Left lobe of liver (tissue), 2 donors: ENCODE measurements around the gene LMBRD2. TPM values are rescaled to one million over a fixed set of nuclear protein-coding genes. Genes with fewer than 3 reads are reported as not detected.

ENCODE experiments used
- ATAC-seq: fragments of 200-7000 bp; cut with Tn5 transposase; one replicate; pipeline ENCODE4 v1.9.1; 2020; ENCODE audit warnings: mild to moderate bottlenecking, moderate library complexity
- DNase-seq: peaks from one replicate; pipeline ENCODE4 v3.0.0-alpha.2; 2020; ENCODE audit warnings: low spot score
- total RNA-seq: library from RNA; stranded (reverse); gene quantifications from one replicate; pipeline ENCODE4 v1.2.1, GENCODE V29; 2021
- donor health status: DM: no; HTN: no; CAD: no; lungs with moderate emphysema.
- donor health status: DM: no; HTN: yes; CAD: no.

The LMBRD2 gene
- total RNA-seq, 1 donor from 2014 or later = 8.9 TPM

DNA sequence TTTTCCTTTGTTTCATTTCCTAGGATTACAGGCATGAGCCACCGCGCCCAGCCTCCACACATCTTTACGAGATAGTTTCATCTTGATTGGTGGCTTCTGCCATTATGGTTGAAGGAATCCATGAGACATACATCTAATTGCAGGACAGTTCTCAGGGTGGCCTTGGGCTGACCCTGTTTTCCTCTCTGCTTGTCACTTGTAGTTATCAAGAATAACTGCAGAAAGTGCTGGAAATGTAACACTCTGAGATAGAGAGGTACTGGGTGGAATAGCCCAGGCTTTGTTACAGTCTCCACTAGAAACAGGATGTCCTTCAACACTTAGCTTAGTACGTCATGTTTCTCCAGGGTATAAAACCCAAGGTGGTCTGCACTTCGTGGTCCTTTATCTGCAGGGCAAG, 95.7 kb downstream of the LMBRD2 start:
- ATAC-seq (no peak), DNase-seq (no peak)

DNA sequence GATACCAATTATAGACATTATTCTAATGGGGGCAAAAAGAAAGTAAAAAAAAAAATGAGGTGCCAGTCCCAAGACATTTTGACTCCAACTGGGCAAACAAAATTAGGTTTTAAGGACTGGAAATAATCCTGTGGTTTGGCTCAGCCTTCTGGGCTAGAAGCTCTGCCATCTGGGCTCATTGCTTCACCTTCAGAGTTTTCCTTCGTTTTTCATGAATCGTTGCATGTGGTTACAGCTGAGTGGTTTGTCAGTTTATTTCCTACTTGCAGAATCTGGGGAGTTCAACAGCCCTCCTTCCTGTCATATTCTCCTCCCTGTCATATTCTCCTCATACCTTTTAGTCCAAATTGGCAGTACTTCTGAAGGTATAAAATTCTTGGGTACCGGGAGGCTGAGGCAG, 97.0 kb downstream of the LMBRD2 start:
- DNase-seq = no peak
- ATAC-seq = no peak

DNA sequence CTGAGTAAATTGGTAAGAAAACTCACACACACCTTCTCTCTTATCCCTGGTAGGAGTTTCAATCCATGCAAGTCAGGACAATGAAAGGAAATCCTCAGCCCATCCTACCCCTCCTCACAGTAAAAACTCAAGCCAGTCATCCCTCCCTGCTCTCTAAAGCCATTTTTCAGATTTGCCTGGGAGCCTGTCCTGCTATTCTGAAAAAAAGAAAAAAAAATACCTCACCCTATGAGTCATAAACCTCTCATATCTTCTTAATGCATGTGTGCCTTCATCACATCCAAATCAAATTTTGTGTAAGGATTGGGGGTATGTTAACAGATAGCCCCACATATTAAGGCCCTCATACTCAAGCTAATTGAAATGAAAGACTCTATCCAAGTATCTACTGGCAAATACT, 99.1 kb downstream of the LMBRD2 start:
- DNase-seq (no peak), ATAC-seq (no peak)

DNA sequence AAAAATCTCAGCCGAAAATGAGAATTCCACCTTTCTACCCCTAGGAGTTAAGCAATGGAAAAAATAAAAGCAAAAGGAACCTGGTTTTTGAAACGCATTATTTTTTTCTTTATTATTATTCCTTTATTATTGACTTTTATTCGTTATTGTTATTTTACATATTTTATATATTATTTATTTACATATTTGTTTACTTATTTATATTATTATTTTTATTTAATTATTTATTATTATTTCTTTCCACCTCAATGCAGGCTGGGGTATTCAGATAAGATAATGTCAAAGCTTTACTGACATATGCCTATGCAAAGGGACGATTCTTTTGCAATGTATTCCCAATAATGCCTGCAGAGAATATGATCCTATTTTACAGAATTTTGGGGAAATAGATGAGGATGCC, 101.7 kb downstream of the LMBRD2 start:
- DNase-seq (no peak), ATAC-seq (no peak)

Other genes with a start within 250 kb of the LMBRD2 start
- gene CAPSL, start 213.3 kb downstream of the LMBRD2 start, total RNA-seq = not detected
- 20.3 TPM for gene UGT3A1, start 160.5 kb downstream of the LMBRD2 start, total RNA-seq
- 0.18 TPM for gene UGT3A2, start 85.0 kb downstream of the LMBRD2 start, total RNA-seq
- gene SKP2, start 224 bp upstream of the LMBRD2 start, total RNA-seq = 28.9 TPM
- 185 TPM for gene NADK2, start 90.0 kb upstream of the LMBRD2 start, total RNA-seq
- 3.3 TPM for gene RANBP3L, start 150.0 kb upstream of the LMBRD2 start, total RNA-seq